Measurements from ENCODE around the gene MDC1.

The MDC1 gene

DNA sequence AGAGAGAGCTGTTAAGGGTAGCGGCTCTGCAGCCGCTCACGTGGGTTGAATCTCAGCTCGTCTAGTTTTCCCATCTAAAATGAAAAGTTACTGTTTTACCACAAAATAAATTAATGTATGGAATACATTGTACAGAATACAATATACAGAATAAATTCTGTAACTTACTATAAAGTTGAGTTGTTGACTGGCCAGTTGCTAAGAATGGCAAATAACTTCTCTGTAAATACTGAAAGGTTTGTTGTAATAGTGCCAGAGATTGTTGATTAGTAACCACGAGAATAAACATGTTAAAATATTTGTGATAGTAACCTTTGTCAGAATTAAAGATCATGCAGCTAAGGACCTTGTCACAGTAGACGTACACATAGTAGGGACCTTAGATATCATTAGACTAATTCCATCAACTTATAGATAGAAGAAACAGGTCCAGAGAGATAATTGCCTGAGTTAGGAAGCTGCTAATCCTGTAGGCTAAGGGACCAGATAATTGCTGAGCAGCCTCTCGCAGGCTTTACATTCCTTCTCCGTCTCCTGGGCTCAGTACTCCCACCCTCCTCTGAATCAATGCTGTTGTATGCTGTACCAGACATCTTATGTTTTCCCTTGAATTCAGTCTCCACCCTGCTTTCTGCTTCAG lies 25.8 kb downstream of the MDC1 start:
- no peak for DNase-seq

DNA sequence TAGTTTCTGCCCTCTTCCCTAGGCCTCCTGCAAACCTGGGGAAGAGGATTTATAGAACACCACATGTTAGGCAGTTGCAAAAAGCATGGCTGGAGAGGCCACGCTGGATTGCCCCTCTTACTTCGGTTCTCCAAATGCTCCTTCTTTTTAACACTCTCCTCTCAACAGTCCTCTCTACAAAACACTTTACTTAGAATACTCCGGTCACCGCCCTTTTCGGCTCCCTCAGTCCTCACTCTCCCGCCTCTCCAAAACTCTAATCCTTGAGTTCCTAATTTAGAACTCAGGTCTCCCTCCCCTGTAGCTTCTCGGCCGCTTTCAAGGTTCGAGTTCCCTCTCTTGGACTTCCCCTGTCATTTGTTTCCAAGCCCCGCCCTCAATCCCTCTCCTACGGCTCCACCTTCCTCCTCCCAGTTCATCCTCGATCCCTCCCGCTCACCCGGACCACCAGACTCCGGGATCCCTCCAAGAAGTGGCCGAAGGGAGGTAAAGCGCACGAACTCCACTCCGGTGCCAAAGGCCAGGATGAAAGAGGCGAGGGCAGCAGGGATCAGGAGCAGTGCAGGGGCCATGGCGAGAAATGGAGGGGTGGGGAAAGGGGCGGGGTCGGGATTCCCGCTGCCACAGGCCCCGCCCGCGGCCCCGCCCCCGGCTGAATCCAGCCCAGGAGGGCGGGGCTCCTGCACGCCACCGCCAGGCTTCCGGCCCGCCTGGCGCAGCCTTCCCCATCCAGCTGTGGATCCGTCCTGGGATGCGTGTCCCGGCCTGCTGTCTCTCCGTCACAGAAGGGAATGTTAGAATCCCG lies 26.5 kb downstream of the MDC1 start, which contains the start of gene NRM:
Gene NRM (minus strand): TSS at position 582 of the 805 bp plus-strand sequence. CDS start 10 bp downstream, at position 572.
- DNase-seq, result peak; percentile 85

DNA sequence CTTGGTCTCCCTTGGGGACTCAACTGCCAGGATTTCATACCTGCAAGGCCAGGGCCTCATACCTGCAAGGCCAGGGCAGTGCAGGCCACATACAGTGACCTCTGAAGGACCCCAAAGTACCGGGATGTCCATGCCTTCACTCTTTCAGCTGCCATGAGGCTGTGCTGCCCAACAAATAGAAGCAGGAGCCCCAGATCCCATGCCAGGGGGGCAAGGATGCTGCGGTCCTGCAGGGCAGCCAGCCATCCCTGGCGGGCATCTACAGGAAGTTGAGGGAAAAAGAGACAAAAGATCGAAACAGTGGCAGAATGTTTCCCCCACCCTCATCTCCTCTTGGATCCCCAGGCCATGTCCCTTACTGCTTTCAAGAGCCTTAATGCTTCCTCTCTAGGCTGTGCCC lies 27.1 kb downstream of the MDC1 start:
- no peak for DNase-seq

DNA sequence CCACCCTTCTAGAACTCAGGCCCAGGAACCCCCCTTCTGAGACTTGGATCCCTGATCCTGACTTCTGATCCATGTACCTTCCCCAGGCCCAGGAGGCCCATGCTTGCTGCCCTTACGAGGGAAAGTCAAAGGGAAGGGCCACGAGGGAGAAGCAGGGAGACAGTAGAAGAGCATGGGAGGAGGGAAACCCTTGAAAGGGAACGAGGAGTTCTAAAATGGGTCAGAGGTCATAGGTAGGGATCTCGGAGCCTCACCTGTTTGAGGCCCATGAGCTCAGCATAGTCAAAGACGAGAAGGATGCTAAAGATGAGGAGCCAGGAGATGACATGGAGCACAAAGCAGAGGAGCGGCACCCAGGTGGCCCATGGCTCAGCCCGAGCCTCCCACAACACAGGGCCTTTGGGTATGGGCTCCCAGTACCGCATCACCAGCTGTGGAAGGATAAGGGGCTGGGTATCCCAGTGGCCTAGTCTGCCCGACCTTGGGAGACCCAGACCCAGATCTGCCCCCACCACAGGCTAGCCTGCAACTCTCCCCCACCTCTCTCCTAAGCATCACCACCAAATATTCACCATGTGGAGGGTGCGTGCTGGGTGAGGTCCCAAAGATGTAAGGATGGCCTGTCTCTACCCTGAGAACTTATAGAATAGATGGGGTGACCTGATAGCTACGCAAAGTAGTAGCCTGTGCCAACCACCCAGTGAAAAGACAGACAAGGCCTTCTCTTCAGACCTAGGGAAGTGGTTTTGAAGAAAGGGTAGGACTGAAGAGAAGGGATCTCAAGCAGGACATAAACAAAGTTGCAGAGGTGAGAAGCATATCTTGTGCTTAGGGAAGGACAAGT lies 27.8 kb downstream of the MDC1 start:
- DNase-seq, result no peak

DNA sequence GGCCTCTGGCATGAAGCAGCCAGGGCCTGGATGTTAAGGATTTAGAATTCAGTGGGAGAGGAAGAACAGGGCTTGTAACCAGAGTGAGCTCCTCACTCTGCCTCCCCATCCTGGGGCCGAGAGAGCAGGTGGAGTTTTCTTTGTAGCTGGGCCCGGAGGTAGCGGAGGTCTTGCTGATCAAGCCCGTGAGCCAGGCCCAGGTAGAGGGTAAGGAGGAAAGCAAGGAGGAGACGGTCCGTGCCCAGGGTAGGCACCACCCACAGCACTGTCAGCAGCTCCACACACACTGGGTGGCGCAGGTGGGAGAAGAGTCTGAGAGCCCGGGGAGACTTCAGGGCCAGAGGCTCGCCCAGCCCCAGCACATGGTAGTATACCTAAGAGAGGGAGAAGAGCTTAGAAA lies 28.5 kb downstream of the MDC1 start:
- DNase-seq, result no peak

DNA sequence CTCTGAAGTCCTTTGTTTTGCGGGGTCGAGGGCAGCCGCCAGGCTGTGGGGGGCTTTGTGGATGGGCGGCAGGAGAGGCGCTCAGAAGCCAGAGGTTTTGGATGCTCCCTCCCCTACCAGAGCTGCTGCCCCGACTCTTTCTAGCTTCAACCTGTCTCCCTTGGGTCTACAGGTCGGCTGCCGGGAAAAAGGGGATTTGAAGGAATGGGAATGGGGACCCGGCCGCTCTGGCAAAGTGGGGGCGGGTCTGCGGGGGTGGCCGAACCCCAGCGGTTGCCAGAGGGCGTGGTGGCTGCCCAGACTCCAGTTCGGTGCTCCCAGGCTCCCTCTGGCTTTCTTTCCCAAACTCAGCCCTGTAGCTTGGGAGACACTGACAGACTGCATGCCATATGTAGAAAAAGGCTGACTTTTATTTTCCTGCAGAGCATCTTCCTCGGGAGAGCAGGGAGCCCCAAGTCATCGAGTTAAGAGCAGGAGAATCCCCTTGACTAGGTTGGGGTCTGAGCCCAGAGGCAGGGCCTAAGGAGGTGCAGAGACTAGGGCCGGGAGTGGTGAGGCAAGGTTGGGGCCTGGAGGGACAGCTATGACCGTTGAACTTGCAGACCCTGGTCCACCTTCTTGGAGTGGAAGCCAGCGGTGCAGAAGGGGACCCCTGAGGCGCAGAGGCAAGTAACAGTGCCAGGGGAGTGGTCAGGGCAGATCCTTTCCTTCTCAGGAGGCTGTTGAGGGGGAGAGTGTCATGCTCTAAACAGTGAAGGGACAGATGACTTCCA lies 29.2 kb downstream of the MDC1 start:
- no peak for DNase-seq

DNA sequence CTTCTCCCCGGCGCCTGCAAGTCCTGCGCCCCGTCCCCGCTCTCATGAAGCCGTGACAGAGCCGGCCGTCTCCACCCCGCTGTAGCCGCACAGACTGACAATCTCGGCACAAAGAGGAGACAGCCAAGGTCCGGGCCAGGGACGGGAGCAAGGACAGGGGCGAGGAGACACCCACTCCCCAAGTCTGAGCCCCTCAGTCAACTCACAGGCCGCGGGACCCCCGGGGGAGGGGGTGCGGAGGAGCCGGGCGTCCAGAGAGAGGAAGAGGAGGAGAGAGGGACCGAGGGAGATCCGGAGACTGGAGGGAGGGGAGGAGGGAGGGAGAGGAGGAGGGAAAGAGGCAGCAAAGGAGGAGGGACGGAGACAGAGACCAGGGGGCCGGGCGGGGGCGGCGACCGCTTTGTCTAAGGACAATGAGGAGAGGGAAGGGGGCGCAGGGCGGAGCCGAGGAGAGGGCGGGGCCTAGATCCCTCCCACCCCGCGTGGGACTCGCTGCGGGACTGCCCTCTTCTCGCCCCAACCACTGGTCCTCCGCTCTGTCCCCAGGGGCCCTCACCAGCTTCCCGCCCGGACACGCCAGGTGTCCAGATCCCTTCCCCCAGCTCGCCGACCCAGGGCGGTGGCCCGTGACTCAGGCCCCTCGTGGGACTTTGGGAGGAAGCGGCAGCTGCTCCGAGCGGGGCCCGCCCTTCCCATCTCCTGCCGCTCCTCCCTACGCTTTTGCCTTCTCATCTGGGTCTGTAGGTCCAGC lies 30.0 kb downstream of the MDC1 start:
- peak; percentile 97 for DNase-seq

DNA sequence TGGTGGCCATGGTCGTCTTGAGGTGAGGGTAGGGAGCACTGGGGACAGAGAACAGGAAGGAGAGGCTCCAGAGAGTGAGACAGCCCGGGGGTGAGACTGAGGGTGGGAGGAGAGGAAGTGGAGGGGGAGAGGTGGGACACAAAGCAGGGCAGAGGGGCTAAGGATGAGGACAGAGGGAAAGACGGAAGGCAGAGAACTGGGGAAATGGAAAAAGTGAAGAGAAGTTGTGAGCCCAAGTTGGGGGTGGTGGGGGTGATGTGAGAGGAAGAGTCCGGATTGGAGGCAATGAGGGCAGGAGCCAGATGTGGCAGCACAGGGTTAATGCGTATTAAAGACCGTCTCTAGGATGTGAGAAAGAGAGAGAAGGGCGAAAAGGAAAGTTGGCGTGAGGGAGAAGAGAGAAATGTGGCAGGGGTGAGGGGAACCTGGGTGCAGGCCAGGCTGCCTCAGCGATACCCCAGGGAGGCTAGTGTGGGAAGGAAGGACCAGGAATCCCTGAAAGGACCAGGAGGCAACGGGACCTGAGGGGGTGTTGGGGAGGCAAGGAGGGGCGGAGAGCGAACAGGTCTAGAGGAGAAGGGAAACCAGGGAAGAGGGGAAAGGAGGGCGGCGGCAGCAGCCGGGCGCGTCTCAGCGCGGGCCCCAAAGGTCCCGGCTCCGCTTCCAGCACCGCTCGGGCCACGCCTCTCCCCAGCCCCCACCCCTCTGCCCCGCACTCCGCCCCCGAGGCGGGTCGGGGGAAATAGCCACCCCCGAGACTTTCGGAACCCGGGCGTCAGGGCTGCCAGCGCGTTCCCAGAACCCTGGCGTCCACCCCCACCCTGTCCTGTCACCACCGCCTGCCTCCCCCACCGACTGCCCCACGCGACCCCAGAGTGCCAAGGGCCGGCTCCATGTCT lies 30.8 kb downstream of the MDC1 start, which contains the start of gene PPP1R18:
Gene PPP1R18 (minus strand): TSS at position 637 of the 899 bp plus-strand sequence. CDS start 627 bp downstream, at position 10.
- DNase-seq, result no peak

DNA sequence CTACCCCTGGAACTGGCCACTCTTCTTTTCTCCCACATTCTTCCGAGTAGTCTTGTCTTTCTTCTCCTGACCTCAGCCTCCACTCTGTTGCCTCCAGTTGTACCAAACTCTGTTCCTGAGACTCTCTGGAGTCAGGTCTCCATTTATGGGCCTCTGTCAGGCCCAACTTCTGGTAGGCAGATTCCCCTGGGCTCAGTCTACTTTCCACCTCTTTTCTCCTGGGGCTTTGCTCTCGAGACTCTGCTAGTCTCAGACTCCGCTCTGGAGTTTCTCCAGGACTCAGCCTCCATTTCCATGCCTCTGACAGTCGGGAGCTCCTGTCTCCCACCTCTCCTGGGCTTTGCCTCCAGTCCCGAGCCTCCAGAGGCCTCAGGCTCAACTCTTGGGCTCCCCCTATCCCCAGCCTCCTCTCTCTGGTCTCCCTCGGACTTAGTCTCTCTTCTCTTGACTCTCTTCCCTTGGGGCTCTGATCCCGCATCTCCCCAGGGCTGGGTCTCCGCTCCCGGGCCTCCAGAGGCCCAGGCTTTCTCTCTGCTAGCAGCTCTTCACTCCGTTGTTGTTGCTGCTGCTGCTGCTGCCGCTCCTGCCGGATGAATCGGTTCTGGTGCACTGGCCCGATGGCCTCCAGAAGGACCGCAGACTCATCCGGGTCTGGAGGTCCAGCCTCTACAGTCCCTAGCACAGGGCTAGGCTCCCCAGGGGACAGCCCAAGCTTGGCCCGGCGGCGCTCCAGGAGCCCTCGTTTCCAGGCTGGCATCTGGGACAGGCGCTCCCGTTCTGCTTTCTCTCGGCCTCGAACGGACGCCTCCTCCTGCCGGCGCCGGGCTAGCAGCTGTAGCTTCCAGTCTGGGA lies 31.7 kb downstream of the MDC1 start:
- DNase-seq, result no peak

DNA sequence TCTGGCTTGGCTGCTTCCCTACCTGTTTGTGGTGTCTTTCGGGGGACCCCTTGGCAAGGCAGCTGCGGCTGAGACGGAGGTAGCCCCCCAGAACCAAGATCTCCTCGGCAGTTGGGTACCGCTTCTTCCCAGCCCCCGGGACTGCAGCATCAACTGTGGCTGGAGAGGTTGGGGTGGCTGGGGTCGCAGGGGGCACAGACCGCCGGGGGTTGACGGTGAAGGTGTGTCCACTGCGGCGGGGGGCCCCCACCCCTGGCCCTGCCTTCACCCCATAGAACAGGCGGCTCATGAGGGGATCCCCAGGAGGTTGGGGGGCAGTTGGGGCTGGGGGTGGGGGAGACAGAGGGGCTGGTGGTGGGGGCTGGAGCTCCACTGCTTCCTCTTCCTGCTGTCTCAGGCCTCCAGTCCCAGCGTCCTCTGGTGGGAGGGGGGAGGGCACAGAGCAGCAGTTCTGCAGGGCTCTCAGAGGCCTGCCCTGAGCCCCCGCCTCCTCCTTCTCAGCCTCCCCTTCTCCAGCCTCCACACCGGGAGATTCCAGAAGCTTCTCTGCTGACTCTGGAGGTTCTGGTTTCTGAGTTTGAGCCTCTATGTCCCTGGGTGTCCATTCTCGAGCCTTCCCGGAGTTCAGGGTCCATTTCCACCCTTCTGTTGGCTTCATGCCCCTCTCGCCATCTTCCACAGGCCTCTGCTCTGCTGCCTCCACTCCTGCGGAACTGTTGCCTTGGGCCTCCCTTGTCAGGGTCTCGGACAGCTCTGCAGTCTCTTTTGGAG lies 32.5 kb downstream of the MDC1 start:
- DNase-seq, result no peak

DNA sequence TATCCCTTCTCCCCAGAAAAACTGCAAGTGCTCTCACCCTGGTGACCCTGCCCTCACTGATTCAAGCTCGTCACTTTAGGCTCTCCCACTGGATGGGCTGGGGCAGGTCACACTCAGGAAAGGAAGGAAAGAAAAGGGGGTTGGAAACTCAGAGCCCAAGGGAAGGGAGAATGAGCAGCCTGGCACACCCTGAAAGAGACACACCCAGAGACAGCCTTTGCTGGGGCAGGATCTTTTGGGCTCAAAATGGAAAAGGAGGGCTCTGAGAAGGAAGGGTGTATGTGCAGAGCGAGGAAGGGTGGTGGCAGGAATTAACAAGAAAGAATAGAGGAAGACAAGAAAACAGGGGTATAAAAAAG lies 33.1 kb downstream of the MDC1 start:
- DNase-seq, result no peak

DNA sequence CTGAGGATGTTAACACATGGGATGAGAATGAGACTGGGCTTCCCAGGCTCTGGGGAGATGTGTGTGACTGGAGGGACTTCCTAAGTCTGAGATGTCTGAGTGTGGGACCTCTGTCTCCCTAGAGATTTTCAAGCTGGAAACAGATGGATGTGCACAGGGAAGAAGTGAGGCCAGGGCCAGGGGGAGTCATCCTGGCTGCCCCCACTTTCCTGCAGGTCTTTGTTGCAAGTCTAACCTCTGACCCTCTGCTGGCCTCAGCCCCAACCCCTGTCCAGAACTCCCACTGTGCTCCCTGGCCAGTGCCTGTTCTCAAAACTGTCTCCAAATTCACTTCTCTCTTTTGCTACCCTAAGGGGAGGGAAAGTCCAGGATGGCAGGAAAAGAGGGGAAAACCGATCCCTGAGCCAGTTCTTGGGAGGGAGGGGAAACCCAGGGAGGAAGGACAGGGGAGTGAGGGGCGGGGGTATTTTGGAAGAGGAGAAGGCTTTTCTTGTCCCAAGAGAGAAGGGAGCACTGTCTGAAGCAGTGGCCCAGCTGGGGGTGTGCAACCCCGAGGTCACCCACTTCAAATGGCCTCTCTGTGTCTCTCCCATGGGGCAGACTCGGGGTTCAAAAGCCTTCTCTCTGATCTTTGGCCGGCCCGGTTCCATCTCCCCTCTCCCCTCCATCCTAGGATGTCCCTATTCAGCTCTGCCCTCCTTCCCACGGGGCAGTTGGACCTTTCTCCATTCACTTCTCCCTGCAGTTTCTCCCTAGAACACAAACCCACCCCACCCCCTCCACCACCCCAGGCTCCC lies 33.7 kb downstream of the MDC1 start:
- DNase-seq, result no peak

DNA sequence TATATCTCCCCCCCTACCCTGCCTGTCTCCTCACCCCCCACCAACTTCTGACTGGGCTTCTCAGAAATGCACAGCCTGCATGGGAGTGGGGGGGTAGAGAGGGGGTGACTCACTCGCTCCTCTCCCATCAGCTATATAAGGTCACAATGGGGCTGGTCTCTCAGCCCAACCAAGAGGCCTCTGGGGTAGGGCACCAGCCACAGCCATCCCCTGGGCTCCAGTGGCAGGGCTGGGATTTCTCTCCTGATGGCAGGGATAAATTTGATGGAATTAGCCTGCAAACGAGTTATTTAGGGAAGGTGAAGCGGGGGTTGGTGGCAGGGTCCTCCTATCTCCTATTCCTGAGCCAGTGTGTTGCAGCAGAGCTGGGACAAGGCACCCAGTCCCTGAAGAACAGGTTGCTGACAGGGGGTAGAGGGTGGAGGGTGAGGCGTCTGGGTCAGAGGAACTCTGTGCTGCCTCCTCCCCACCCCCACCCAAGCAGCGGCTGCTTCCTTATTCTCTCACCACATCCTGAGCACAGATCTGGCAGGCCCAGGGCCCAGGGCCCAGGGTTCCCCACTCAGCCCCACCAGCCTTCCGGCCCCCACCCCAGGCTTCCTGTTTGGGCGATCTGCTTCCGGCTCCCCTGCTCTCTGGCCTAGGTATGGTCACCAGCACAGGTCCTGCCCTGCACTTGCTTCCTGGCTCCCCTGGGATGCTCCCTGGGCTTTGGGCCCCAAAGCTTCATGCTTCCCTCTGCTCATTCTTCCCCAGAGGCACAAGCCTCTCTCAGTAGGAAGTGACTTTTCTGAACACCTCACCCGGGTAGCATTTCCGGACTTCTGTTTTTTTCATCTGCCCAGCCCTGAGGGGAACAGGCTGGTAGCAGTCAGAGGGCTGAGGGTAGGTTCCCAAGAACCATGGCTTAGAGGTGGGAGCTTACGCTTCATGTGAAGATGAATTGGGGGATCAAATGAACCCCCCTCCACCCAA lies 34.7 kb downstream of the MDC1 start:
- peak; percentile 86 for DNase-seq

DNA sequence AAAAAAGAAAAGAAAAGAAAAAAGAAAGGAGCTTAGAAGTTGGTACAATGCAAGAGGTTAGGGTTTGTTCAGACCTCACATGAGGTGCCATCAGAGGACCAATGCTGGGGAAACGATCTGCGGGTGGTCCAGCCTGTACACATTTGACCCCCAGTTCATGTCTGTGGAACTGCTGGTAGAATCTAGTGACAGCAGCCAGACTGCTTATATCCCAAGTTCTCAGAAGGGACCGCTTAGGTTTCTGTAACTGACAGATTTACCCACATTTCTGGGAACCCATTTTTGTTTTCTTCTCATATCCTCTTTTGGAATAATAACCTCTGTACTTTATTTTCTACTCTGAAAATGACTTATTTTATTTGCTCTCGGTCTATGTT lies 35.3 kb downstream of the MDC1 start:
- no peak for DNase-seq

DNA sequence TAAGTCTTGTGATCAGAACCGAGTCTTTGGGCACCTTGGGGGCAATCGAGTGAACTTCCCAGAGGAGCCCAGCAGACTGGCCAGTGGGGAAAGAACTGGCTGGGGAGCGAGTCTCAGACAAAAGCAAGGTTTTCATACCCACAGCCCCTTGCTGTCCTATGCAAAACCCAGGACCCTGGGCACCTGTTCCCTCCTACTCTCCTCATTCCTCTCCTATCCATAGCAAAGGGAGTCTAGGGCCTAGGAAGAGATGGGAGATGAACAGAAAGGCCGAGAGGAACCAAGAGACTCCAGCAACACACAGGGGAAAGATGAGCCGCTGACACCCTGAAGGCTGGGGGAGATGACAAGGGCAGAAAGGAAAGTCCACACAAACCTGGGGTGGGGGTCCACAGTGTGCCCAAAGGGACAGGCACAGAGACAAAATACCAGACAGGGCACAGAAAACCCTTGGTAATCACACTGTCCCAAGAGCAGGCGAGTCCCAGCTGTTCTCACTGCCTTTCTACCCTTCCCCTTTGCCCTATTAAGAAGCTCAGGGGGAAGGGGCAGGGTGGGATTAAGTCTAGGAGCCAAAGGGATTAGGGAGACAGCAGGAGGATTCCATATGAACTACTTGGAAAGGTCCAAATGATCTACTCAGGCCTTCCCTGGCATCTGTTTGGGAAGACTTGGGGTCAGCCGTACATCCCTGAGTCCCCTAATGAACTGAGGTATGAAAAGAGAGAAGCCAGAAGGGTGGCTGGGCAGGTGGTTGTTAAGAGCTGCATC lies 37.1 kb downstream of the MDC1 start:
- no peak for DNase-seq
